C4-2B (cell line): Measurements from ENCODE around the gene ACADVL.

Source experiments
- H3K27ac ChIP-seq: fragments of 450-650 bp; 2 replicates; pipeline ENCODE4 v1.5.1; 2017
- ZFX ChIP-seq: fragments of 450-650 bp; IDR thresholded peaks from 2 replicates; pipeline ENCODE4 v1.6.1; 2017
- TF ChIP-seq, protein P1 (sequence below): fragments of 450-650 bp; conservative IDR thresholded peaks from 2 replicates; pipeline ENCODE4 v1.5.1; 2017; ENCODE audit warnings: mild to moderate bottlenecking

ACADVL gene

DNA sequence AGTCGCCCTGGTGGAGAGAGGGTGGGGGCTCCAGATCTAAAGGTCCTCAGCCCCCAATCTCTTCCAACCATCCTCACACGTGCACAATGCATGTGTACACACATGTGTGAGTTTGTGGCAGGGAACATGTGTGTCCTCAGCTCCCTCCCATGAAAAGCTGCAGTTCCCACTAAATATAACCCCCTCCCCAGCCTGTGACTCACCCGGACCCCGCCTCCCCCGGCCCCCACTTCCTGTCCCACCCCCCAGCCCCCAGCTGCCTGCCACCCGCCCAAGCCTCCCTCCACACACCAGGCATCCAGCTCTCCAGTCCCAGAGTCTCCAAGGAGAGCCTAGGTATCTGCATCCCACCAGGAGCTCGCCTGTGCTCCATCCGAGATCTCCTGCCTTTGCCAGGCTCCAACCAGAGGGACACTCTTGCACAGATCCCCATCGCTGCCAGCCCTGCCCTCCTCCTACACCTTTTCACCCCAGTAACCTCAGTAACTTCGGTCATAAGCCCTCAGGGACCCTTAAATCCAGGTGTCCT lies 4.0 kb upstream of the ACADVL start:
- TF ChIP-seq, protein P1, sequence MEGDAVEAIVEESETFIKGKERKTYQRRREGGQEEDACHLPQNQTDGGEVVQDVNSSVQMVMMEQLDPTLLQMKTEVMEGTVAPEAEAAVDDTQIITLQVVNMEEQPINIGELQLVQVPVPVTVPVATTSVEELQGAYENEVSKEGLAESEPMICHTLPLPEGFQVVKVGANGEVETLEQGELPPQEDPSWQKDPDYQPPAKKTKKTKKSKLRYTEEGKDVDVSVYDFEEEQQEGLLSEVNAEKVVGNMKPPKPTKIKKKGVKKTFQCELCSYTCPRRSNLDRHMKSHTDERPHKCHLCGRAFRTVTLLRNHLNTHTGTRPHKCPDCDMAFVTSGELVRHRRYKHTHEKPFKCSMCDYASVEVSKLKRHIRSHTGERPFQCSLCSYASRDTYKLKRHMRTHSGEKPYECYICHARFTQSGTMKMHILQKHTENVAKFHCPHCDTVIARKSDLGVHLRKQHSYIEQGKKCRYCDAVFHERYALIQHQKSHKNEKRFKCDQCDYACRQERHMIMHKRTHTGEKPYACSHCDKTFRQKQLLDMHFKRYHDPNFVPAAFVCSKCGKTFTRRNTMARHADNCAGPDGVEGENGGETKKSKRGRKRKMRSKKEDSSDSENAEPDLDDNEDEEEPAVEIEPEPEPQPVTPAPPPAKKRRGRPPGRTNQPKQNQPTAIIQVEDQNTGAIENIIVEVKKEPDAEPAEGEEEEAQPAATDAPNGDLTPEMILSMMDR = no peak
- no peak for TF ChIP-seq ZFX
- H3K27ac ChIP-seq = no peak overlapping the region

DNA sequence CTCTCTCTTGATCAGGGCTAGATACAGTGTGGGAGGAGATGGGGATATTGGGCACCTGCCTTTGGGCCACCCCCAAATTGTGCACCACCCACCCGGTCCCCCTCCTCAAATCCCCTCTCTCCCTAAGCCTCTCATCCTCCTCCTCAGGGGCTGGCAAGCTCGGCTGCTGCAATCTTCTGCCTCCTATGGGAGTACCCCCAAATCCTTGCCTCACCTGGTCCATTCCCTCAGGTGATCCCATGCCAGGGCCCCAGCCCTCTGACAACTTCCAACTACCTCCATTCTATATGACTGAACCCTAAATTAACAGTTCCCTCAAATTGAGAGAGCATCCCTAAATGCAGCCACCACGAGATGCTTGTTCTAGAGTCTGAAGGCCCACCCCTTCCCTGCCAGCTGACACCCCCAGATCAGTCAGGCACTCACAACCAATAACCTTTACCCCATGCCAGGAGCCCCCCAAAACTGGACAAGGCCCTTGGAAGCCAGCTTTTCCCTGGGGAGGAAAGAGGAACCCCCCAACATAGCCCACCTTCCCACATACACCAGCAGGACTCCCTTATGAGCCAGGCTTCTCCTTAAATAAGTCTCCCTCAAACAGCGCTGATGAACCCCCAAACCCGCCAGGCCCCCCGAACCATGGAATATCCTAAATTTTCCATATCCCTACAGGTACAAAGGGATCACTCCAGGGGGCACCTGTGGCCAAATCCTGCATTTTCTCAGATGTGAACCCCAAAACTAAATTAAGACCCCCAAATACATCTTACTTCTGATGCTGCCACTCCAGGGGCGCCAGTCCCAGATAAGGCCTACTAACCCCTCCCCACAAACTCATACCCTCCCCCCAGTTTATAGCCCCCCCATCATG lies 3.3 kb upstream of the ACADVL start:
- no peak overlapping the region for H3K27ac ChIP-seq
- TF ChIP-seq, protein P1 = no peak
- TF ChIP-seq ZFX = no peak

DNA sequence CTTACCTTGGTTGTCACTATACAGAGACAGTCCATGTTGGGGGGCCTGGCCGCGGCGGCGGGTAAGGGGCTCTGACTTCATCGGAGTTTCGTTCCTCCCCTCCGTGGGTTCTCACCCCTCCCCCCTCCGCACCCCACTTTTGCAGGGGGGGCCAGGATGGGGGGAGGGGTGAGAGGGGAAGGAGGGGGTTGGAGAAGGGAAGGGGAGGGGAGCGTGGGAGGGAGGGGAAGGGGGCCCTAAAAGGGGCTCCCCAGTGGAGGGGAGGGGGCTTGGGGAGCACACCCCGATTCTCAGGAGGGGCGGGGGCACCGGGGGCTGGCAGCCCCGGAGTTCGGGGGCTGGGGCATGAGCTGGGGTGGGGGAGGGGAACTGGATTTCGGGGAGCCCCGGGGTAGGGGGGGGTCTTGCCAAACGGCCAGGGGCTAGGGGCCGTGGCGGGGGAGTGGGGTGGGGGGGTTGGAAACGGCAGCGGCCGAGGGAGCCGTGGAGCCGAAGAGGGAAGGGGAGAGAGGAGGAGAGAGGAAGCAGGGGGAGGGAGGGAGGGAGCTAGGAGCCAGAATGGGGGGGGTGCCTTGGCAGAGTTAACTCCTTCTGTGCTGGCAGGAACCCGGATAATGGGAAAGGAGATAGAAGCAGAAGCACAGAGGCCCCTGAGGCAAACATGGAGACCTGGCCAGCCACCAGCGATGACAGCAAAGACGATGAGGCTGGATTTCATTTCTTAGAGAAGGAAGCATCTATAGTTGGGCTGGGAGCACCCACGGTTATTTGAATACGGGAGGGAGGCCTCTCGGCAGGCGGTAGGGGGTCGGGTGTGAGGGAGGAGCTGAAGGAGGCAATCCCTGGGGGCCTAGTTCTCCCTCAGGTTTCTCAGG lies 2.4 kb upstream of the ACADVL start:
- no peak overlapping the region for H3K27ac ChIP-seq
- TF ChIP-seq ZFX = no peak
- TF ChIP-seq, protein P1 = no peak

DNA sequence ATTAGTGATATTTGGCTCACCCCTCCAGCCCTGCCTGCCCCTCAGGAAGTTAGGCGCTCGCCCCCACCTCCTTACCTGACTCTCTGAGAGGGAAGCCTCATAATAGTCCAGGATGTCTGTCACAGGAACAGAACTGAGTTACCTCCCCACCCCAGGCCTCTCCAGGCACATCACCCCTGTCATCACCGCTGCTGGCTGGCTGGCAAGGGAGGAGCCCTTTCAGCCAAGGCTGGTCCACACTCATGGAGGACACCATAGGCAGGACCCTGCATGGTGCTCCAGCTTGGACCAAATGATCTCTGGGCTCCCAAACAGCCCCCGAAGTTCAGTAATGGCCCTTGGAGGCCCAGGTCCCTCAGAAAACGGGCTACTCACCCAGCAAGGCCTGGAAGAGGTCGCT lies 1.6 kb upstream of the ACADVL start:
- H3K27ac ChIP-seq = no peak overlapping the region

DNA sequence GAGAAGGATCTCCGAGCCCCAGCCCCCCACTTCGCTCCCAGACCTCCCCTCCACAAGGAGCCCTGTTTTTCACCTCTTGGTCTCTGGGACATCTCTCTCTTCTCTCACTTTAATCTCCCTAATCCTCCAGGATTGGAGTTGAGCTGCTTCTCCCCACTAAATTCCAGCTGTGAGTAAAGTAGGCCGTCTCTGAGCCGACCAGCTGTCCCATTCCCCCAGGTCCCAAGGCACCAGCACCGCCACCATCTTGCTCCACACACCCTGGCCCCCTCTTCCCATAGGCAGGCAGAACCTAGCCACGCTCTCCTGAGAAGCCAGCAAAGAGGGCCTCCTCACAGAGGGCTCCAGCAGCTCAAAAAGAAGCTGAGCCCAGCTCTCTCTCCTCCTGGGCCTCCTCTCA lies 980 bp upstream of the ACADVL start:
- H3K27ac ChIP-seq = peak overlapping the region; percentile 100
- TF ChIP-seq ZFX = no peak
- TF ChIP-seq, protein P1 = no peak

More for the DNA sequence above, 1.6 kb upstream of the ACADVL start:
- TF ChIP-seq ZFX = no peak
- TF ChIP-seq, protein P1 = no peak

DNA sequence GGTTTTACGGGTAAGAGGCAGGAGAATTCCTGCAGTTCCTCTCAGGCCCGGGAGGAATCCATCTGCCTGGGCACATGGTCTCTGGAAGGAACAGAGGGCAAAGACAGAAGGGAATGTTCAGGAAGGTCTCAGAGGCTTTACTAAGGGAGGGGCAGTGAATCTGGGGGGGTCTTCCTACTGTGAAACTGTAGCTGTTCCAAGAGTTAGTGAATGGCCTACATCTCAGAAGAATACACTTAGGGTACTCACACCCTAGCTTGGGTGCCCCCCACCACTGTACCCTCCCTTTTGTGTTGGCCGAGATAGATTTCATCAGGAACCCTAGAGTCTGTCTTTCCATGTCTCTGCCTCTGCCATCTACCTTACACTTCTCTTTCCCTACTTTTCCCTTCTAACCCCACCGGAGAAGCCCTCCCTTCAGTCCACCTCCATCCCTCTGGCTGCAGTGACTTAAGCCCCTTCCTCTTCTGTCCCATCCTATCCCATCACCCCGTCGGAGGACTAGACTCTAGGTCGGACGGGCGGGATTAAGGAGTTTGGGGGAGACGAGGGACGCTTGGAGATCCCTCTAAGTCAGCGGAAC lies 418 bp upstream of the ACADVL start:
- TF ChIP-seq, protein P1 = no peak
- no peak for TF ChIP-seq ZFX
- H3K27ac ChIP-seq = peak overlapping the region; percentile 100
